ENCODE results near the gene AGAP2.

AGAP2 gene

DNA sequence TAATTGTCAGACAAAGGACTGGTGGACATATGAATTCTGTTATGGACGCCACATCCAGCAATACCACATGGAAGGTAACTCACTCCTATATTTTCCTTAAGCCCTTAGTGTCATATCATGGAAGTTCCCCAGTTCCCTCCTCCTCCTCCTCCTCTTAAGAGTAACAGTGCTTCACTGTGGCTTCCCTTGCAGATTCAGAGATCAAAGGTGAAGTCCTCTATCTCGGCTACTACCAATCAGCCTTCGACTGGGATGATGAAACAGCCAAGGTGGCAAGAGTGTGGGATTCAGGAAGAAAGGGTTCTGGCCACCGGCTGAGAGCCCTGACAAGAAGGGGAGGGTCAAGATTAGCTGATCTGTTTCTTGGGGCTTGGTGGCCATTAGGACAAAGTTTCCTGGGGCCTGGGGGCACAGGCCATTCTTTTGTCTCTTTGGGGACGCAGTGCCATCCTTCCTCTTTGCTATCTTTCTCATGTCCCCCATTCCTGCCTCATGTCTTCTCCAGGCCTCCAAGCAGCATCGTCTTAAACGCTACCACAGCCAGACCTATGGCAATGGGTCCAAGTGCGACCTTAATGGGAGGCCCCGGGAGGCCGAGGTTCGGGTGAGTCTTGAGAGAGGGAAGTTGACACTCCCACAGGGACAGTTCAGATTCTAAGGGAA is 42.6 kb downstream of the AGAP2 start:
- H3K27ac Mint-ChIP-seq = no peak overlapping the region
- no peaks in the 10 kb centered on the region for H3K27me3 Mint-ChIP-seq (ENCODE audit: low read depth)
- no peaks in the 10 kb centered on the region for H3K4me1 Mint-ChIP-seq
- H3K36me3 Mint-ChIP-seq (ENCODE audit: low read depth) = peaks cover 51% of the 10 kb centered on the region
- peaks cover 11% of the 10 kb centered on the region for H3K9me3 Mint-ChIP-seq
- TF ChIP-seq, protein P1, sequence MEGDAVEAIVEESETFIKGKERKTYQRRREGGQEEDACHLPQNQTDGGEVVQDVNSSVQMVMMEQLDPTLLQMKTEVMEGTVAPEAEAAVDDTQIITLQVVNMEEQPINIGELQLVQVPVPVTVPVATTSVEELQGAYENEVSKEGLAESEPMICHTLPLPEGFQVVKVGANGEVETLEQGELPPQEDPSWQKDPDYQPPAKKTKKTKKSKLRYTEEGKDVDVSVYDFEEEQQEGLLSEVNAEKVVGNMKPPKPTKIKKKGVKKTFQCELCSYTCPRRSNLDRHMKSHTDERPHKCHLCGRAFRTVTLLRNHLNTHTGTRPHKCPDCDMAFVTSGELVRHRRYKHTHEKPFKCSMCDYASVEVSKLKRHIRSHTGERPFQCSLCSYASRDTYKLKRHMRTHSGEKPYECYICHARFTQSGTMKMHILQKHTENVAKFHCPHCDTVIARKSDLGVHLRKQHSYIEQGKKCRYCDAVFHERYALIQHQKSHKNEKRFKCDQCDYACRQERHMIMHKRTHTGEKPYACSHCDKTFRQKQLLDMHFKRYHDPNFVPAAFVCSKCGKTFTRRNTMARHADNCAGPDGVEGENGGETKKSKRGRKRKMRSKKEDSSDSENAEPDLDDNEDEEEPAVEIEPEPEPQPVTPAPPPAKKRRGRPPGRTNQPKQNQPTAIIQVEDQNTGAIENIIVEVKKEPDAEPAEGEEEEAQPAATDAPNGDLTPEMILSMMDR (IDR thresholded peaks at IDR 0.05; ENCODE audit: unreplicated experiment in 3 of 3) = no peak
- peak overlapping the region; percentile 61 to 68 (median 67) for H3K4me3 Mint-ChIP-seq

DNA sequence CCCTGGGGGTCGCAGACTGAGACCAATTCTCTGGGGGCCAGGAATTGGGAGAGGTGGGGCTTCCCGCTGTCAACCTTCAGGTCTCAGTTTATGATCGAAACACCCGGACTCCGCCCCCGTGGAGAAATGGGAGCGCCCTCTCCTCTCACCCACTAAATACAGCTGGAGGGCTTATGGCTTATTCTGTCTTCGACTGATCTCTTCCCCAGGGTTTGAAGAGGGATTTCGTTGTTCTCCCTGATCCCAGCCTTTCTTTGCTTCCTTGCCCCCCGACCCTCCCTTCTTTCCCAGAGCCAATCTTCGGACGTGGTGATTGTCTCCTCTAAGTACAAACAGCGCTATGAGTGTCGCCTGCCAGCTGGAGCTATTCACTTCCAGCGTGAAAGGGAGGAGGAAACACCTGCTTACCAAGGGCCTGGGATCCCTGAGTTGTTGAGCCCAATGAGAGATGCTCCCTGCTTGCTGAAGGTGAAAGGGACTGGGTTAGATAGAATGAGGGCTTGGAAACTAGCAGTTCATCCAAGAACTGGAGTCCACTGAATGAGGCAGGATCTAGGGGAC is 44.0 kb downstream of the AGAP2 start:
- no peaks in the 10 kb centered on the region for H3K4me1 Mint-ChIP-seq
- TF ChIP-seq, protein P1 (IDR thresholded peaks at IDR 0.05; ENCODE audit: unreplicated experiment in 3 of 3) = no peak
- no peak overlapping the region for H3K4me3 Mint-ChIP-seq
- H3K27me3 Mint-ChIP-seq (ENCODE audit: low read depth) = peaks cover 4% of the 10 kb centered on the region
- peaks cover 11% of the 10 kb centered on the region for H3K9me3 Mint-ChIP-seq
- no peak overlapping the region for H3K27ac Mint-ChIP-seq
- H3K36me3 Mint-ChIP-seq (ENCODE audit: low read depth) = peaks cover 40% of the 10 kb centered on the region

DNA sequence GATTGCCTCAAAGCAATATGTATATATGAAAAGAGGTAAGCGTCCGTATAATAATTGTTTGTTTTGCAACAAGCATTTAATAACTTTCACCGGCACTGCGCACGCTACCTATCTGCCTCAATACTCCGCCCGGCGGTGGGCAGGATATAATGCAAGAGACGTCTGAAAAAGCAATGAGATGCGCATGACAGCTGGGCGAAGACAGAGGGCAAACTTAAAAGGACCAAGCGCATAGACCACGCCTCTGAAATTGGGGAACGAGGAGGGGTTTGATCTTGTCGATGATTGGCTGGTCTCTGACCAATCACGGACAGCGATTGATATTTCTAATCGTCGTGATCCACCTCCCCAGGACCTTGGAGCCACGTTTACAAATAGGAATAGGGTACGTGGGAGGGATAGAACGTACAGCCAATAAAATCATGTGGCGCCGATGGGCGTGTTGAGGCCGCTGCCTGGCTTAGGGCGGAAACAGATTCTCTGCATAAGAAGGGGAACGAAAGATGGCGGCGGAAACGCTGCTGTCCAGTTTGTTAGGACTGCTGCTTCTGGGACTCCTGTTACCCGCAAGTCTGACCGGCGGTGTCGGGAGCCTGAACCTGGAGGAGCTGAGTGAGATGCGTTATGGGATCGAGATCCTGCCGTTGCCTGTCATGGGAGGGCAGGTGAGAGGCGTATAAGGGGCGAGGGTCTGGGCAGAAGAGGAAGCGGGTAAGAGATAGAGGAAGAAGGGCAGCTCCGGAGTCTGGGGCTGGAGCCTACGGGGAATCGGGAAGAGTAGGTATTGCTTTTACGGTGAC is 44.7 kb downstream of the AGAP2 start, which contains the start of gene OS9:
TSS of gene OS9 (plus strand) at position 474 of the 800 bp plus-strand sequence. CDS start at position 504, 30 bp downstream.
- no peak within 1 kb of the TSS for H3K4me3 Mint-ChIP-seq
- H3K36me3 Mint-ChIP-seq (ENCODE audit: low read depth) = peaks cover 33% of the 10 kb centered on the region
- TF ChIP-seq, protein P1 (IDR thresholded peaks at IDR 0.05; ENCODE audit: unreplicated experiment in 3 of 3) = peak; percentile 69 to 73 (median 72)
- H3K4me1 Mint-ChIP-seq = no peaks in the 10 kb centered on the region
- H3K9me3 Mint-ChIP-seq = peaks cover 11% of the 10 kb centered on the region
- peaks cover 4% of the 10 kb centered on the region for H3K27me3 Mint-ChIP-seq (ENCODE audit: low read depth)
- H3K27ac Mint-ChIP-seq = no peak within 1 kb of the TSS

DNA sequence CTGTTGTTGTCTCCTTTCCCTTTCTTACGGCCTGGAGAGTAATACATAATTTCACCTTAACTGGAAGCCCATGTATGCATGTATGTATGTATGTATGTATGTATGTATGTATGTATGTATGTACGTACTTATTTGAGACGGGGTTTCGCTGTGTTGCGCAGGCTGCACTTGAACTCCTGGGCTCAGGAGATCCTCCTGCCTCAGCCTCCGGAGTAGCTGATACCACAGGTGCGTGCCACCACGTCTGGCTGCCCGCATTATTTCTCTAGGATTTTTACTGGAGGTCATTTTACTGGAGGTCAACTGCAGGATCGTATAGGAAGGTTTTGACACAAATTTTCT is 45.3 kb downstream of the AGAP2 start:
- peaks cover 27% of the 10 kb centered on the region for H3K36me3 Mint-ChIP-seq (ENCODE audit: low read depth)
- no peak overlapping the region for H3K4me3 Mint-ChIP-seq
- peaks cover 11% of the 10 kb centered on the region for H3K9me3 Mint-ChIP-seq
- TF ChIP-seq, protein P1 (IDR thresholded peaks at IDR 0.05; ENCODE audit: unreplicated experiment in 3 of 3) = no peak
- H3K4me1 Mint-ChIP-seq = no peaks in the 10 kb centered on the region
- peaks cover 6% of the 10 kb centered on the region for H3K27me3 Mint-ChIP-seq (ENCODE audit: low read depth)
- H3K27ac Mint-ChIP-seq = no peak overlapping the region

DNA sequence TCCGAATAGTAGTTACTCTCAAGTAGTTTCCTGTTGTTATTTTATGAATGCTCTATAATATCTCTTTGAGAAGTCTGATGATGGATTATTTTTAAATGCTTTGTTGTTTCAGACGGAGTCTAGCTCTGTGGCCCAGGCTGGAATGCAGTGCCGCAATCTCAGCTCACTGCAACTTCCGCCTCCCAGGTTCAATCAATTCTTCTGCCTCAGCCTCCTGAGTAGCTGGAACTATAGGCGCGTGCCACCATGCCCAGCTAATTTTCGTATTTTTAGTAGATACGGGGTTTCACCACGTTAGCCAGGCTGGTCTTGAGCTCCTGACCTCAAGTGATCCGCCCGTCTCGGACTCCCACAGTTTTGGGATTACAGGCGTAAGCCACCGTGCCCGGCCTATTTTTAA is 46.0 kb downstream of the AGAP2 start:
- Mint-ChIP-seq H3K9me3 (peaks cover 11% of the 10 kb centered on the region), H3K36me3 (ENCODE audit: low read depth) (peaks cover 19% of the 10 kb centered on the region), H3K27ac (no peak overlapping the region), H3K4me3 (no peak overlapping the region), H3K4me1 (no peaks in the 10 kb centered on the region), H3K27me3 (ENCODE audit: low read depth) (peaks cover 9% of the 10 kb centered on the region)
- TF ChIP-seq, protein P1 (IDR thresholded peaks at IDR 0.05; ENCODE audit: unreplicated experiment in 3 of 3) = no peak
